Astrocyte (in vitro differentiated cells and primary cell): ENCODE results near the gene TXLNA. TPM values are rescaled to one million over a fixed set of nuclear protein-coding genes. Genes with fewer than 3 reads are reported as not detected.

Experiments
- DNase-seq: peaks from one replicate; pipeline ENCODE4 v3.0.0-alpha.2; 2010; ENCODE audit warnings: low read depth
- FAIRE-seq: peaks from 2 replicates; lab custom pipeline; 2011; peaks lifted over from hg19 to GRCh38; lab: Jason Lieb, UNC
- H2AFZ ChIP-seq: 2 replicates; pipeline ENCODE4 v1.6.0; 2012; ENCODE audit warnings: low read depth, low read length, inconsistent platforms
- H3K27ac ChIP-seq: 2 replicates; pipeline ENCODE4 v1.5.1; 2011; ENCODE audit warnings: low read depth, low read length, inconsistent platforms
- H3K27me3 ChIP-seq: 2 replicates; pipeline ENCODE4 v1.6.0; 2011; ENCODE audit warnings: low read length, inconsistent platforms; ENCODE audit not compliant: insufficient read depth
- H3K36me3 ChIP-seq: 2 replicates; pipeline ENCODE4 v1.5.1; 2011; ENCODE audit warnings: low read length, inconsistent platforms; ENCODE audit not compliant: insufficient read depth
- H3K4me1 ChIP-seq: 2 replicates; pipeline ENCODE4 v1.5.1; 2011; ENCODE audit warnings: low read length, inconsistent platforms; ENCODE audit not compliant: insufficient read depth
- H3K4me2 ChIP-seq: 2 replicates; pipeline ENCODE4 v1.6.0; 2012; ENCODE audit warnings: low read length, inconsistent platforms
- H3K4me3 ChIP-seq: 2 replicates; pipeline ENCODE4 v1.5.1; 2011; ENCODE audit warnings: low read depth, mild to moderate bottlenecking, low read length, inconsistent platforms; ENCODE audit not compliant: insufficient read depth
- H3K79me2 ChIP-seq: 2 replicates; pipeline ENCODE4 v1.6.0; 2012; ENCODE audit warnings: mild to moderate bottlenecking, low read length, inconsistent platforms; ENCODE audit not compliant: insufficient read depth
- H3K9ac ChIP-seq: 2 replicates; pipeline ENCODE4 v1.6.0; 2012; ENCODE audit warnings: mild to moderate bottlenecking, low read length, inconsistent platforms
- H3K9me3 ChIP-seq: 2 replicates; pipeline ENCODE4 v1.5.1; 2012; ENCODE audit warnings: low read depth, mild to moderate bottlenecking, low read length, inconsistent platforms; ENCODE audit not compliant: insufficient read depth
- H4K20me1 ChIP-seq: 2 replicates; pipeline ENCODE4 v1.6.0; 2012; ENCODE audit warnings: low read length, inconsistent platforms; ENCODE audit not compliant: insufficient read depth
- H3K27ac Mint-ChIP-seq: one replicate; pipeline ENCODE4 v1.8.0; 2021; ENCODE audit warnings: mild to moderate bottlenecking, mixed read lengths; ENCODE audit not compliant: unreplicated experiment
- H3K27me3 Mint-ChIP-seq: one replicate; pipeline ENCODE4 v1.8.0; 2021; ENCODE audit warnings: low read depth, mixed read lengths; ENCODE audit not compliant: unreplicated experiment
- H3K36me3 Mint-ChIP-seq: one replicate; pipeline ENCODE4 v1.8.0; 2021; ENCODE audit warnings: low read depth, mixed read lengths; ENCODE audit not compliant: unreplicated experiment
- H3K4me1 Mint-ChIP-seq: one replicate; pipeline ENCODE4 v1.8.0; 2021; ENCODE audit warnings: low read depth, mixed read lengths; ENCODE audit not compliant: unreplicated experiment
- H3K4me3 Mint-ChIP-seq: one replicate; pipeline ENCODE4 v1.8.0; 2021; ENCODE audit warnings: mild to moderate bottlenecking, moderate library complexity, mixed read lengths; ENCODE audit not compliant: unreplicated experiment
- H3K9me3 Mint-ChIP-seq: one replicate; pipeline ENCODE4 v1.8.0; 2021; ENCODE audit warnings: mild to moderate bottlenecking, mixed read lengths; ENCODE audit not compliant: unreplicated experiment
- EZH2 ChIP-seq: IDR thresholded peaks from 2 replicates; pipeline ENCODE4 v1.6.1; 2012; ENCODE audit warnings: mild to moderate bottlenecking, low read length, inconsistent platforms; ENCODE audit not compliant: insufficient read depth
- total RNA-seq: library from RNA; stranded (reverse); gene quantifications from 2 replicates; pipeline ENCODE4 v1.2.1, GENCODE V29; 2021
- TF ChIP-seq, protein P1 (sequence below): IDR thresholded peaks from 2 replicates; pipeline ENCODE4 v1.5.1; 2011; ENCODE audit warnings: low read depth, mild to moderate bottlenecking, inconsistent platforms, low read length, moderate library complexity; ENCODE audit not compliant: insufficient read depth

The TXLNA gene
- total RNA-seq, 1 donor from 2014 or later = 65.8 TPM

DNA sequence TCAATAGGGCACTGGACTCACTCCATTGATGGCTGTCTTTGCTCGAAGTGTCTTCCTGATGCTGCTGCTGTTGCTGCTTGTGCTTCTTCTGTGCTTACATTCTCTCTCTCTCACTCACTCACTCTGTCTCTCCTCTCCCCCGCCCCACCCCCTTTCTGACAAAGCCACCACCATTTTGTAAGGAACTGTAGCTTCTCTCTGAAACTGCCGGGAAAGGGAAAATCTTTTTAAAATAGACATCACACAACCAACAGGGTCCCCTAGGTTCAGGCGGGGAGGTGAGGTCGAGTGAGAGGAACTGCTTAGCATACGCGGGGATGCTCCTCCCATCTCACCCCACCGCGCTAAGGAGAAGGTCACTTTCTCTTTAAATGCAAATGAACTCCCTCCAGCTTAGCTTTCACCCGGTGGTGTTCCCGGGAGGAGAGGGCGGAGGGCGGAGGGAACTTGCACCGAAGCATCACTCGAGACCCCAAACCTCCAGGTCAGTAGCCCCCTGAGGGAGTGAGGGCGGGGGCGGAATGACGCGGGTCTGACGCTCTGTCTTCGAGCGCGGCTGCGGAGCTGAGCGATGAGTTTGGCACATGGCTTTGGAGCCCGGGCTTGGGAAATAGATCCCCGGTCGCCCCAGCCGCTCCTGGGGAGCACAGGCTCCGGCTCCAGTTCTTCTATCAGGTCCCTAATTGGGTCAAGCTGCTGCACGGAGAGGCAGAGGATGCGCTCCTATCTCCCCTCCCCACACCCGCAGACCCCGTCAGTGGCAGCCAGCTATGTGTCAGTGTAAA, 20.9 kb downstream of the TXLNA start, which contains the start of gene CCDC28B:
TSS of gene CCDC28B (plus strand) at position 370 of the 785 bp plus-strand sequence. CDS start 1,341 bp downstream, outside the sequence.
- FAIRE-seq = no peak
- Mint-ChIP-seq H3K4me3 (peak within 1 kb of the TSS; percentile 86), H3K9me3 (no peaks in the 10 kb centered on the region), H3K36me3 (peaks cover 7% of the 10 kb centered on the region), H3K27ac (peak within 1 kb of the TSS; percentile 79), H3K27me3 (no peaks in the 10 kb centered on the region), H3K4me1 (peaks cover 28% of the 10 kb centered on the region)
- peak within 1 kb of the TSS; percentile 96 for H3K4me2 ChIP-seq
- H3K9me3 ChIP-seq = no peaks in the 10 kb centered on the region
- H3K9ac ChIP-seq = peak within 1 kb of the TSS; percentile 91
- peak; percentile 57 for DNase-seq
- TF ChIP-seq, protein P1, sequence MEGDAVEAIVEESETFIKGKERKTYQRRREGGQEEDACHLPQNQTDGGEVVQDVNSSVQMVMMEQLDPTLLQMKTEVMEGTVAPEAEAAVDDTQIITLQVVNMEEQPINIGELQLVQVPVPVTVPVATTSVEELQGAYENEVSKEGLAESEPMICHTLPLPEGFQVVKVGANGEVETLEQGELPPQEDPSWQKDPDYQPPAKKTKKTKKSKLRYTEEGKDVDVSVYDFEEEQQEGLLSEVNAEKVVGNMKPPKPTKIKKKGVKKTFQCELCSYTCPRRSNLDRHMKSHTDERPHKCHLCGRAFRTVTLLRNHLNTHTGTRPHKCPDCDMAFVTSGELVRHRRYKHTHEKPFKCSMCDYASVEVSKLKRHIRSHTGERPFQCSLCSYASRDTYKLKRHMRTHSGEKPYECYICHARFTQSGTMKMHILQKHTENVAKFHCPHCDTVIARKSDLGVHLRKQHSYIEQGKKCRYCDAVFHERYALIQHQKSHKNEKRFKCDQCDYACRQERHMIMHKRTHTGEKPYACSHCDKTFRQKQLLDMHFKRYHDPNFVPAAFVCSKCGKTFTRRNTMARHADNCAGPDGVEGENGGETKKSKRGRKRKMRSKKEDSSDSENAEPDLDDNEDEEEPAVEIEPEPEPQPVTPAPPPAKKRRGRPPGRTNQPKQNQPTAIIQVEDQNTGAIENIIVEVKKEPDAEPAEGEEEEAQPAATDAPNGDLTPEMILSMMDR = no peak
- no peak for TF ChIP-seq EZH2
- no peaks in the 10 kb centered on the region for H3K27me3 ChIP-seq
- H3K27ac ChIP-seq = peak within 1 kb of the TSS; percentile 88
- H3K4me1 ChIP-seq = peaks cover 22% of the 10 kb centered on the region
- H2AFZ ChIP-seq = peak within 1 kb of the TSS; percentile 81
- no peaks in the 10 kb centered on the region for H3K79me2 ChIP-seq
- peaks cover 22% of the 10 kb centered on the region for H3K36me3 ChIP-seq
- H3K4me3 ChIP-seq = peak within 1 kb of the TSS; percentile 78
- H4K20me1 ChIP-seq = peaks cover 15% of the 10 kb centered on the region

DNA sequence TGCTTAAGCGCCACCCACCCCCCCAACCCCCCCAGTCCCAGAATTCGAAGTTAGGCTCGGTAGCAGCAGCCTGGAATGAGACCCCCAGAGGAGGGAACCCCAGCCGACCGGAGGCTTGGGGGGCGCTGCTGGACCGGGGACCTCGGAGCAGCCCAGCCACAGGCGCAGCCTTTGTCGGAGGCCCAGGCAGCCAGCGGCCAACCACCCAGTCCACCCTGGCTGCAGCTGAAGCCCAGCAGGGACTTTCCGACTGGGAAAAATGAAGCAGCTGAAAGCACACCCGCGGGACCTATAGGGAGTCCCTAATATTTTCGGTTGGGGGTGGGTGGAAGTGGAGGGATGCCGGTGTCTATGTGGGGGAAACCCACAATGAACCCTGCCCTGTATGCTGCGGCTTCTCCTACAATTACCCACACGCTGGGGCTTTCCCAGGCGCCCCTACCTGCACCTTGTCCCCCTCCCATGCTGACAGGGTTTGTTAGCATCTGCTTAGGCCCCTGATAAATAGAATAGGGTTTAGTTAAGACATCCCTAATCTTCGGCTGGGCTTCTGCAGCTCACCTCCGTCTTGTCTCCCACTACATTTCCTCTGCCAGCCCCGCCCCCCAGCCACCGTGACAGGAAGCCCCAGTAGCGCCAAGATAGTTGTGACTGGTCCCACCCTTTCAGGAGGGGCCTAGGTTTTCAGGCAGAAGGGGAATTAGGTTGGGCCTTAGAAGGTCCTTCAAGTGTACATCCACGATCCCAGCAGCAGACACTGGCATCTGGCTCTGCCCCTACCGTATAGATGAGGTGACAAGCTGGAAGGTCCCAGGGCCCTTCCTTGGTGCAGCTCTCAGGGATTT, 21.8 kb downstream of the TXLNA start:
- Mint-ChIP-seq H3K27me3 (no peaks in the 10 kb centered on the region), H3K27ac (peak overlapping the region; percentile 78), H3K9me3 (no peaks in the 10 kb centered on the region), H3K4me3 (peak overlapping the region; percentile 86), H3K4me1 (peaks cover 27% of the 10 kb centered on the region), H3K36me3 (peaks cover 7% of the 10 kb centered on the region)
- DNase-seq (no peak), FAIRE-seq (no peak)
- no peak for TF ChIP-seq EZH2
- TF ChIP-seq, protein P1 = no peak
- H3K79me2 ChIP-seq = peaks cover 4% of the 10 kb centered on the region
- peak overlapping the region; percentile 88 for H3K27ac ChIP-seq
- H3K4me3 ChIP-seq = peak overlapping the region; percentile 78
- H2AFZ ChIP-seq = peak overlapping the region; percentile 81
- no peaks in the 10 kb centered on the region for H3K27me3 ChIP-seq
- peak overlapping the region; percentile 91 for H3K9ac ChIP-seq
- H4K20me1 ChIP-seq = peaks cover 11% of the 10 kb centered on the region
- H3K36me3 ChIP-seq = peaks cover 15% of the 10 kb centered on the region
- peak overlapping the region; percentile 96 for H3K4me2 ChIP-seq
- H3K4me1 ChIP-seq = peaks cover 22% of the 10 kb centered on the region
- H3K9me3 ChIP-seq = no peaks in the 10 kb centered on the region
